K562 (cell line): ENCODE data around the gene TUBA4B. TPM values are rescaled to one million over a fixed set of nuclear protein-coding genes. Genes with fewer than 3 reads are reported as not detected.

Experiments used
- CXXC5 ChIP-seq: fragments of 250-450 bp; sonication (Bioruptor Pico); IDR thresholded peaks from 2 replicates; pipeline ENCODE4 v1.8.0; 2022; ENCODE audit warnings: inconsistent platforms, mild to moderate bottlenecking, moderate library complexity
- DPF2 ChIP-seq: fragments of 450-650 bp; IDR thresholded peaks from 2 replicates; pipeline ENCODE4 v1.6.1; 2016
- FOXK2 ChIP-seq, 2 experiments: fragments of 450-650 bp; IDR thresholded peaks in 1 of 2; conservative IDR thresholded peaks in 1 of 2; 2 replicates each; pipeline ENCODE4 v1.6.1; 2016; ENCODE audit warnings: low read depth in 2 of 2, mild to moderate bottlenecking in 1 of 2
- FUS ChIP-seq: fragments of 200-400 bp; formaldehyde crosslinking; optimal IDR thresholded peaks from 2 replicates; pipeline ENCODE3; 2017; ENCODE audit warnings: low read depth, low read length
- HMG20B ChIP-seq: fragments of 250-450 bp; sonication (Bioruptor Pico); IDR thresholded peaks from 2 replicates; pipeline ENCODE4 v1.5.0; 2021; ENCODE audit warnings: mild to moderate bottlenecking
- NCOR1 ChIP-seq: fragments of 450-650 bp; IDR thresholded peaks from 2 replicates; pipeline ENCODE4 v1.6.1; 2016; ENCODE audit warnings: mild to moderate bottlenecking, moderate library complexity
- NR0B1 ChIP-seq: fragments of 450-650 bp; IDR thresholded peaks from one replicate; pipeline ENCODE4 v1.6.1; 2018; ENCODE audit warnings: mild to moderate bottlenecking, moderate library complexity; ENCODE audit not compliant: partially characterized antibody
- PHF8 ChIP-seq: fragments of 200-600 bp; sonication (generic); IDR thresholded peaks from 2 replicates; pipeline ENCODE4 v1.6.1; 2012; ENCODE audit warnings: mixed run types, mild to moderate bottlenecking, inconsistent platforms, low read length, moderate library complexity, borderline replicate concordance
- RBBP5 ChIP-seq: fragments of 200-600 bp; sonication (generic); IDR thresholded peaks from 2 replicates; pipeline ENCODE4 v1.6.1; 2012; ENCODE audit warnings: borderline replicate concordance, mild to moderate bottlenecking, low read length, control low read depth, inconsistent platforms; ENCODE audit not compliant: insufficient read depth, poor library complexity, severe bottlenecking
- RBM14 ChIP-seq: fragments of 200-400 bp; formaldehyde crosslinking; IDR thresholded peaks from 2 replicates; pipeline ENCODE4 v1.6.1; 2018; ENCODE audit warnings: low read depth, mild to moderate bottlenecking, low read length, moderate library complexity, borderline replicate concordance; ENCODE audit not compliant: insufficient read depth
- TEAD1 ChIP-seq, 2 experiments: fragments of 450-650 bp in 1 of 2; sonication (generic) in 1 of 2; formaldehyde crosslinking; IDR thresholded peaks; 2 replicates each; pipeline versions ENCODE4 v1.4.0 to v1.8.0; 2020 to 2022; ENCODE audit warnings: mild to moderate bottlenecking in 2 of 2, missing genetic modification reagents in 1 of 2
- U2AF1 ChIP-seq: fragments of 200-400 bp; formaldehyde crosslinking; optimal IDR thresholded peaks from 2 replicates; pipeline ENCODE3; 2017; ENCODE audit warnings: mild to moderate bottlenecking, low read depth, low read length, moderate library complexity
- ZKSCAN3 ChIP-seq: fragments of 250-450 bp; sonication (Bioruptor Pico); IDR thresholded peaks from 2 replicates; pipeline ENCODE4 v1.4.0; 2020
- ZNF184 ChIP-seq: sonication (generic); formaldehyde crosslinking; IDR thresholded peaks from 2 replicates; pipeline ENCODE4 v1.5.0; 2020; ENCODE audit warnings: missing genetic modification reagents
- ZNF217 ChIP-seq: sonication (generic); formaldehyde crosslinking; IDR thresholded peaks from 2 replicates; pipeline ENCODE4 v1.8.0; 2022; ENCODE audit warnings: mild to moderate bottlenecking, missing genetic modification reagents
- ZNF253 ChIP-seq: fragments of 250-450 bp; sonication (Bioruptor Pico); conservative IDR thresholded peaks from 2 replicates; pipeline ENCODE4 v1.6.1; 2021; ENCODE audit warnings: mild to moderate bottlenecking
- ZNF354B ChIP-seq: fragments of 250-450 bp; sonication (Bioruptor Pico); IDR thresholded peaks from 2 replicates; pipeline ENCODE4 v1.4.0; 2020
- ZNF431 ChIP-seq: sonication (generic); formaldehyde crosslinking; IDR thresholded peaks from 2 replicates; pipeline ENCODE4 v1.8.0; 2022; ENCODE audit warnings: mild to moderate bottlenecking, missing genetic modification reagents
- ZNF644 ChIP-seq: fragments of 200-800 bp; sonication (Bioruptor generic); IDR thresholded peaks from 2 replicates; pipeline ENCODE4 v1.6.1; 2016; ENCODE audit warnings: low read depth, missing genetic modification characterization, missing compliant biosample characterization
- ZNF778 ChIP-seq: fragments of 450-650 bp; formaldehyde crosslinking; IDR thresholded peaks from 2 replicates; pipeline ENCODE4 v1.4.0; 2020; ENCODE audit warnings: mild to moderate bottlenecking, moderate library complexity
- polyA plus RNA-seq, 8 experiments: library from polyadenylated mRNA; depleted of rRNA in 4 of 8; stranded (reverse) in 5 of 8; unstranded in 3 of 8; fragments of >200 nt; fragmentation: Nextera tagmentation in 2 of 8; fragmentation: Illumina TruSeq in 1 of 8; extraction: Ambion mirVana in 2 of 8; extraction: Trizol in 1 of 8; gene quantifications; 2 replicates each; pipeline versions ENCODE4 v1.2.1 to v1.2.3, GENCODE V29; 2011 to 2014; ENCODE audit warnings: inconsistent platforms in 1 of 8, missing spikeins in 1 of 8
- total RNA-seq, 7 experiments: library from RNA; depleted of rRNA in 6 of 7; stranded (reverse); fragments of >200 nt in 6 of 7; fragmentation: Illumina TruSeq in 2 of 7; extraction: Trizol in 2 of 7; gene quantifications; 2 replicates each; pipeline versions ENCODE4 v1.2.1 to v1.2.3, GENCODE V29; 2011 to 2021; ENCODE audit warnings: low replicate concordance in 1 of 7
- TF ChIP-seq, protein P1 (sequence below), 3 experiments: IDR thresholded peaks in 2 of 3; conservative IDR thresholded peaks in 1 of 3; 2 replicates each; pipeline ENCODE4 v1.5.1; 2011 to 2012; ENCODE audit warnings: low read length in 3 of 3, mild to moderate bottlenecking in 3 of 3, control low read depth in 2 of 3, improper control_type of control experiment in 1 of 3, inconsistent platforms in 1 of 3, low read depth in 1 of 3, mixed read lengths in 1 of 3, moderate library complexity in 1 of 3; ENCODE audit not compliant: insufficient read depth in 2 of 3
- TF ChIP-seq, protein P2 (sequence below): fragments of 450-650 bp; IDR thresholded peaks from 2 replicates; pipeline ENCODE4 v1.6.1; 2018; ENCODE audit warnings: mild to moderate bottlenecking, low read depth; ENCODE audit not compliant: partially characterized antibody
- TF ChIP-seq, protein P3 (sequence below): fragments of 450-650 bp; IDR thresholded peaks from 2 replicates; pipeline ENCODE4 v1.6.1; 2016; ENCODE audit warnings: antibody characterized with exemption

Gene TUBA4B
- total and polyA plus RNA-seq, 9 of the 15 experiments (the other 6 are each of a cell fraction or from before 2014, with no cell fraction given): 0.04 TPM; not detected in 8

DNA sequence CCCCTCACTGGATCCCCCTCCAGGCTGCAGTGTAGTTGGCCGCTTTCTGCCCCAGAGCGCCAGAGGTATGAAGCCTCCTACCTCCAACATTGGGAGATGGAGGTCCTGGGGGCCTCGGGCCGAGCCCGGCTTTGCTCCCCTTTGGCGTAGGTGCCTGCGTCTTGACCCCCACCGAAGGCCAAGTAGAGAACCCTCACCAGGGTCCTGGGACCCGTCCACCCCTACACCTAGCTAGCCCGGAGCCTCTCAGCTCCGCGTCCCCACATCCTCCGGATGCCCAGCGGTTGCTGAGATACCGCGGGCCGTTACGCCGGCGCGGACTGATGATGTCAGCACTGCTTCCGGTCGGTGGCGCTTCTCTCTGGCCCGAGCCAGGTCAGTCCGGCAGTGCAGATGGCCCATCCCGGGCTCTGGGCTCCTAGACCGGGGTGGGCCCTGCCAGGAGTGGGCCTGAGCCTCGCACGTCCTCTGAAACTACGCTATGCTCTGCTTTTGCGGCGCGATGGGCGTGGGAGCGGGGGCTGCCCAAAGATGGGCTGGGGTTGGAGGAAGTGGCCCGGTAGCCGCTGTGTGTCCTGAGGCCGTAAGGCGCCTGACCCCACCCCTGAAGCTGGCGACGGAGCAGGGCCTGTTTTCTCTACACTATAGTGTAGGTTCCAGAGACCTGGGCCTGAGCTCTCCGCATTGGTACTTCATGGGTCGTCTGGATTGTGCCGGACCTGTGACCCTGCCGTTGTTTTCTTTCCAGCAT, 7.7 kb upstream of the TUBA4B start, which contains the start of the genes GLB1L and STK16 (continued):
- TF ChIP-seq, protein P1, sequence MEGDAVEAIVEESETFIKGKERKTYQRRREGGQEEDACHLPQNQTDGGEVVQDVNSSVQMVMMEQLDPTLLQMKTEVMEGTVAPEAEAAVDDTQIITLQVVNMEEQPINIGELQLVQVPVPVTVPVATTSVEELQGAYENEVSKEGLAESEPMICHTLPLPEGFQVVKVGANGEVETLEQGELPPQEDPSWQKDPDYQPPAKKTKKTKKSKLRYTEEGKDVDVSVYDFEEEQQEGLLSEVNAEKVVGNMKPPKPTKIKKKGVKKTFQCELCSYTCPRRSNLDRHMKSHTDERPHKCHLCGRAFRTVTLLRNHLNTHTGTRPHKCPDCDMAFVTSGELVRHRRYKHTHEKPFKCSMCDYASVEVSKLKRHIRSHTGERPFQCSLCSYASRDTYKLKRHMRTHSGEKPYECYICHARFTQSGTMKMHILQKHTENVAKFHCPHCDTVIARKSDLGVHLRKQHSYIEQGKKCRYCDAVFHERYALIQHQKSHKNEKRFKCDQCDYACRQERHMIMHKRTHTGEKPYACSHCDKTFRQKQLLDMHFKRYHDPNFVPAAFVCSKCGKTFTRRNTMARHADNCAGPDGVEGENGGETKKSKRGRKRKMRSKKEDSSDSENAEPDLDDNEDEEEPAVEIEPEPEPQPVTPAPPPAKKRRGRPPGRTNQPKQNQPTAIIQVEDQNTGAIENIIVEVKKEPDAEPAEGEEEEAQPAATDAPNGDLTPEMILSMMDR (IDR thresholded peaks at IDR 0.05 in 2 of 3, conservative IDR thresholded peaks at IDR 0.05 in 1 of 3; ENCODE audit: insufficient read depth in 2 of 3, low read depth in 1 of 3, low read length in 3 of 3): 0 out of 6 replicates have a peak, but pooled peaks of 1 of the 3 experiments have one; percentile 2
- peak; percentile 97 for TF ChIP-seq PHF8
- TF ChIP-seq DPF2: no peak
- TF ChIP-seq, protein P2, sequence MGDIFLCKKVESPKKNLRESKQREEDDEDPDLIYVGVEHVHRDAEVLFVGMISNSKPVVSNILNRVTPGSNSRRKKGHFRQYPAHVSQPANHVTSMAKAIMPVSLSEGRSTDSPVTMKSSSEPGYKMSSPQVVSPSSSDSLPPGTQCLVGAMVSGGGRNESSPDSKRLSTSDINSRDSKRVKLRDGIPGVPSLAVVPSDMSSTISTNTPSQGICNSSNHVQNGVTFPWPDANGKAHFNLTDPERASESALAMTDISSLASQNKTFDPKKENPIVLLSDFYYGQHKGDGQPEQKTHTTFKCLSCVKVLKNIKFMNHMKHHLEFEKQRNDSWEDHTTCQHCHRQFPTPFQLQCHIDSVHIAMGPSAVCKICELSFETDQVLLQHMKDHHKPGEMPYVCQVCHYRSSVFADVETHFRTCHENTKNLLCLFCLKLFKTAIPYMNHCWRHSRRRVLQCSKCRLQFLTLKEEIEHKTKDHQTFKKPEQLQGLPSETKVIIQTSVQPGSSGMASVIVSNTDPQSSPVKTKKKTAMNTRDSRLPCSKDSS: no peak
- no peak for TF ChIP-seq ZNF184 (CRISPR knock-in tag)
- TF ChIP-seq ZNF354B: no peak
- no peak for TF ChIP-seq FUS
- TF ChIP-seq ZNF644 (tag): no peak
- TF ChIP-seq RBBP5: peak; percentile 28
- no peak for TF ChIP-seq NR0B1
- no peak for TF ChIP-seq ZNF217
- peak; percentile 14 to 25; a peak in 1 of 4 replicates for TF ChIP-seq FOXK2 (conservative IDR thresholded peaks at IDR 0.05 in 1 of 2, IDR thresholded peaks at IDR 0.05 in 1 of 2; ENCODE audit: low read depth in 2 of 2)
- TF ChIP-seq ZNF253: no peak
- TF ChIP-seq, protein P3, sequence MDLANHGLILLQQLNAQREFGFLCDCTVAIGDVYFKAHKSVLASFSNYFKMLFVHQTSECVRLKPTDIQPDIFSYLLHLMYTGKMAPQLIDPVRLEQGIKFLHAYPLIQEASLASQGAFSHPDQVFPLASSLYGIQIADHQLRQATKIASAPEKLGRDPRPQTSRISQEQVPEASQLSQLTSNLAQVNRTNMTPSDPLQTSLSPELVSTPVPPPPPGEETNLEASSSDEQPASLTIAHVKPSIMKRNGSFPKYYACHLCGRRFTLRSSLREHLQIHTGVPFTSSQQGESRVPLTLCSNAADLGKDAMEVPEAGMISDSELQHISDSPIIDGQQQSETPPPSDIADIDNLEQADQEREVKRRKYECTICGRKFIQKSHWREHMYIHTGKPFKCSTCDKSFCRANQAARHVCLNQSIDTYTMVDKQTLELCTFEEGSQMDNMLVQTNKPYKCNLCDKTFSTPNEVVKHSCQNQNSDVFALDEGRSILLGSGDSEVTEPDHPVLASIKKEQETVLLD: no peak
- TF ChIP-seq CXXC5 (CRISPR knock-in tag): peak; percentile 61
- no peak for TF ChIP-seq ZNF778 (CRISPR knock-in tag)
- no peak for TF ChIP-seq ZKSCAN3 (CRISPR knock-in tag)
- no peak for TF ChIP-seq ZNF431
- no peak; the same call in 1 of the 2 replicates for TF ChIP-seq NCOR1
- TF ChIP-seq U2AF1: no peak
- TF ChIP-seq HMG20B: no peak
- peak in 1 of 2 experiments; percentile 63; a peak in 2 of 4 replicates for TF ChIP-seq TEAD1 (CRISPR knock-in tag; IDR thresholded peaks at IDR 0.05)
- no peak for TF ChIP-seq RBM14
